Right lung (tissue), 10 donors: ENCODE results near the gene COL8A1. TPM values are rescaled to one million over a fixed set of nuclear protein-coding genes. Genes with fewer than 3 reads are reported as not detected.
A peak's percentile ranks its signal among the peaks of the same experiment; 100 is the strongest.
"Not testable (repeated sequence)": the region's sequence is repeated elsewhere in the genome, so short reads cannot be mapped to it uniquely, and the experiment has no call there.

Experiments used
- DNase-seq, 2 donors: peaks; one replicate each; pipeline ENCODE4 v3.0.0-alpha.2; 2013
- long read RNA-seq, 8 donors: transcript quantifications; one replicate each; lab custom pipeline, GENCODE V29; 2026
- polyA plus RNA-seq, 5 donors: library from polyadenylated mRNA; unstranded; fragments of 120-200 nt; gene quantifications; one replicate each; pipeline versions ENCODE4 v1.2.1 to v1.2.3, GENCODE V29; 2013; ENCODE audit warnings: inconsistent platforms in 1 of 5, low replicate concordance in 1 of 5; ENCODE audit not compliant: insufficient read length in 5 of 5, insufficient read depth in 1 of 5

Gene COL8A1
- 1 to 10 TPM; 1.4 to 3.4 (median 2.1) TPM for polyA plus RNA-seq
- long read RNA-seq, donor 1, partial matches to known transcripts, result 0 of 1 reads
- long read RNA-seq, donor 1, other reads (novel, unspliced or antisense), result 0 of 1 reads
- long read RNA-seq, donor 2, result 0 reads
- long read RNA-seq, donor 3, partial matches to known transcripts, result 0 of 1 reads
- long read RNA-seq, donor 3, other reads (novel, unspliced or antisense), result 0 of 1 reads
- long read RNA-seq, donor 4, result 0 reads
- long read RNA-seq, donor 5, partial matches to known transcripts, result 0 of 1 reads
- long read RNA-seq, donor 5, other reads (novel, unspliced or antisense), result 0 of 1 reads
- long read RNA-seq, donor 6, full-length matches to known transcripts, result 1 of 1 reads
- long read RNA-seq, donor 6, partial matches to known transcripts, result 0 of 1 reads
- long read RNA-seq, donor 6, other reads (novel, unspliced or antisense), result 0 of 1 reads
- long read RNA-seq, donor 7, partial matches to known transcripts, result 0 of 1 reads
- long read RNA-seq, donor 7, other reads (novel, unspliced or antisense), result 0 of 1 reads
- long read RNA-seq, donor 8, result 0 reads

DNA sequence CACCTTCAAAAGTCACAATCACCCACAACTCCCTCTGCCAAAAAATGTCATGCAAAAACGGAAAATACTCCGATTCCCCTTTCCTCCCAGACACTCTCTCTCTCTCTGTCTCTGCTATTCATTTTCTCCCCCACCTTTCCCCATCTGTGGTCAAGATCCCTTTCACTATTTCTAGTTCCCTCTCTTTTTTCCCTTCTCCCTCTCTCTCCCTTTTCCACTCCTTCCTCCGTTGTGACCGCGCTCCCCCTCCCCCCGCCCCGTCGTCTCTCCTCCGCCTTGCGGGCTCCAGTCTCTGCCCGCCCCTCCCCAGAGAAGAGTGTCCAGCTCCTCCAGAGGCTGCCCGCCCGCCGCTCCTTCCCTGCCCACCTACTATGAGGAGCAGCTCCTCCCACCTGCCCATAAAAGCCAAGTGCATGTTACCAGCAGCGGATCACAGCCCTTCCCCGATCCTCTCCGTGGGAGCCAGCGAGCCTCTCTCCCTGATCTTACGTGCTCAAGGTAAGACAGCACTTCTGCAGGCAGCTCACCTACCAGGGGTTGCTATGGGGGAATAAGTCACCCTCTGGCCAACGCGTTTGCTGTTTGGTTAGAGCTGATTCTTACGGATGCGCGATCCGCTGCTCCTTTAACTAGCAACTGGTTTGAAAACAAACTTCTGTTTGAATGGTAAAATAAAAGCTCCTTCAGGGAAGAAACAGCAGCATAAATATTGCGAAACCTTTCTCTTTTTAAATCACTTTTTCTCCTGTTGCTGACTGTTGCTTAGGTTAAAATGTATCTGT, at the start of gene COL8A1:
COL8A1 (plus strand) TSS at position 428 of the 782 bp plus-strand sequence. CDS start 152,089 bp downstream, outside the sequence.
- DNase-seq, result no peak

DNA sequence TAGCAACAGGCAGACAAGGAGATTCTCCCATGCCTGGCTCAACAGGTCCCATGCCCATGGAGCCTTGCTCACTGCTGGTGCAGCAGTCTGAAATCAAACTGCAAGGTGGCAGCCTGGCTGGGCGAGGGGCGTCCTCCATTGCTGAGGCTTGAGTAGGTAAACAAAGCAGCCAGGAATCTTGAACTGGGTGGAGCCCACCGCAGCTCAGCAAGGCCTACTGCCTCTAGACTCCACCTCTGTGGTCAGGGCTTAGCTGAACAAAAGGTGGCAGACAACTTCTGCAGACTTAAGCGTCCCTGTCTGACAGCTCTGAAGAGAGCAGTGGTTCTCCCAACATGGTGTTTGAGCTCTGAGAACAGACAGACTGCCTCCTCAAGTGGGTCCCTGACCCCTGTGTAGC, 49.2 kb upstream of the COL8A1 start:
- DNase-seq, result not testable (repeated sequence)

DNA sequence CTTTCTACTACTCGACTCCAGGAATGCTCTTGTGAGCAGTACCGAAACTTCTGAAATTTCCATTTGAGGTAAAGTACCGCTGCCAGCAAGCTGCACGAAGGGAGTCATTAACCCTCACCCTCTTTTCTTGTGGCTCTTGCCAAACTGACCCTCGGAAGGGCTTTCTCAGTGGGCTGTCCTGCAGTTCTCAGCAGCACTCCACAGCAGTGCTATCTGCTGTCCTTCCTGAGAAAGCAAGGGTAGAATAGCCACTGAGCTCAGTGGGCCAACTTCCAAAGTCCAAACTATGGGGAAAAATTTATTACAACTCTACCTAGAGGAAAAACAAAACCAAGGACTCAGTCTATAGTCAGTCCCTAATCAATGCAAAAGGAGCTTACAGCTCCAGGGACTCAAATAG, 38.5 kb upstream of the COL8A1 start:
- DNase-seq, result no peak

DNA sequence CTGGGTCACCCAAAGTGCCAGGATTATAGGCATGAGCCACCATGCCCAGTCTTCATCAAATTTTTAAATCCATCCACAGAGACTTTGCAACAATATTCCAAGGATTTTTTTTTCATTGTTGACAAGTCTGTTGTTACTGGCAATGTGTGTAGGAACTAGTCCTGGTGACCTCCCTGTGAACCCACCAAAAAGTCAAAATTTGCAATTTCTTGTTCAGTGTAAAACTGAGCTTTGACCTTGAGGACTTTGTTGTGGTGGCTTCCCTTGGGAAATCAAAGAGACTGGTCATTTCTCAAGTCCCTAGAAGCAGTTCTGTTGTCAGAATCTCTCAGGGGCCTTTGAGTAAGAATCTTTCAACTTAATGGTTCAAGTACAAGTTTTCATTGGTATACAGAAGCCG, 36.9 kb upstream of the COL8A1 start:
- DNase-seq, result no peak

DNA sequence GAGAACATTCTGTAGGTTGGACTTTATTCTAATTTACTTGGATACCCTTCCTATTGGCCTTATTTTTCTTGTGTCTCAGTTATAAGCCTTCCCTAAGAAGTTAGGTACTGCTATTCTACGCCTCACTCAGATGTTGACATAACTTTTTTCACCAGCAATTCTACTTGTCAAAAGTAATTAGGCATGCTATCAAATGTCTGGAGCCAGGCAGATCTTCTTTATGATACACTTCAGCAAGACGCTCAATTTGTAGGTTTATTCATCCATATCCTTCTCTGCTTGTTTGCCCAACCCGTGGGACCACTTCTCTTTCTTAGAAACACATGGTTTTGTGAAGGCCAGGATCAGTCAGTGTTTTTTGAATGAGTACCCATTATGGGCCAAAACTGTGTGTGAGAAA, 36.2 kb upstream of the COL8A1 start:
- no peak for DNase-seq

DNA sequence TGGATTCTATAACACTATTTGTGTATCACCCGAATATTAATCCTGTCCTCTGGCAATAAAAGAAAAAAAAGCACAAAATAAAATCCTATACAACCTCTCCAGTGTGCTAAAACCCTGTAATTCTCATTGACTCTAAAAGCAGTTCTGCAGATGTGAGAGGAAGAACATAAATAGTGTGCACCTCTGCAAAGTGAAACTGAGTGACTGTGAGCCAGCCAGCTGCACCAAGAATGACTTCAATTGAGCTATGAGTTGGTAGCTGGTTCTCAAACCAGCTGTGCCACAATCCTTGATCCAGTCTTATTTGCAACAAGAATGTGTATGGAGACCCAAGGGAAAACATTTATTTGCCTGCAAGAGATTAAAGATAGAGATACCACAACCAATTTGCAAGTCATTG, 31.2 kb upstream of the COL8A1 start:
- DNase-seq, result no peak

DNA sequence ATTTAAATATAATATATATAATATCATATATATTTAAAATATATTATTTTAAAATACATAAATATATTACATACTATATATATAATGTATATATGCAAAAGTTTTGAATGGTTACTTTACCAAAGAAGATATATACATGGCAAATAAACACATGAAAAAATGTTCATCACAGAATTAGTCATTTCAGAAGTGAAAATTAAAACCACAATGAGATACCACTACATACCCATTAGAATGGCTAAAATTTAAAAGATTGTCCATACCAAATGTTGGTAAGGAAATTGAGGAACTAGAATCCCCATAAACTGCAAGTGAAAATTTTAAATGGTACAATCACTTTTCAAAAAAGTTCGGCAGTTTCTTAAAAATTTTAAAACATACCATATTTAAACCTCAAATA, 23.6 kb upstream of the COL8A1 start:
- DNase-seq, result no peak

DNA sequence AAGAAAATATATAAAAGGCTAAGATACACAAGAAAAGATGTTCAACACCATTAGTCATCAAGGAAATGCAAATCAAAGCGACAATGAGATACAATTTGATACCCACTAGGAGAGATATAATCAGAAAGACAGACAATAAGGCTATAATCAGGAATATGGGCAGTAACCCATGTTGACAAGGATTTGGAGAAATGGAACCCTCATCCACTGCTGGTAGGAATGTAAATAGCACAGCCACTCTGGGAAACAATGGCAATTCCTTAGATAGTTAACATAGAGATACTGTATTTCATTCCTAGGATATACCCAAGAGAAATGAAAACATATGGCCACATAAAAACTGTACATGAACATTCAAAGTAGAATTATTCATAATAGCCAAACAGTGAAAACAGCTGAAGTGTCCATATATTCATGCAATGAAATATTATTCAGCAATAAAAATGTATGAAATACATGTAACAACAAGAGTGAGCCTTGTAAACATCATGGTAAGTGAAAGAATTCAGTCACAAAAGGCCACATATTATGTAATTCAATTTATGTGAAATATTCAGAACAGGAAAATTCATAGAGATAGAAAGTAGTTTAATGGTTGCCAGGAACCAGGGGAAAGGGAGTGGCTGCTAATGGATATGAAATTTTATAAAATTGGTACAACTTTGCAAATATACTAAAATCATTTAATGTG, 18.2 kb upstream of the COL8A1 start:
- DNase-seq, result no peak

DNA sequence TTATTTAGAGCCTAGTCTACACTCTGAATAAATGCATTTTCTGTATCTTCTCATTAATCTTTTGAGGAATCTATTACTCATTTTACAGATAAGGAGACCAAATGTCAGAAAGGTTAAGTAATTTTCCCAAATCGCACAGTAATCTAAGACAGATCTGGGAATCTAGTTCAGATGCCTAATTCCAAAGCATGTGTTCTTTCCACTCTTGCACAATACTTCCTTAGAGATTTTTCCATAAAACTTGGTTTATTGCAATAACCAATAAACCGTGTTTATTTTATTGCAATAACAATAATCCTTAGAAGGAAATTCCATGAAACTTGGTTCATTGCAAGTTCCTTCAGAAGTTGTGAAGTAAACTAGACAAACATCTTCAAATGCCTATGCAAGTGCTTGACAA, 17.4 kb upstream of the COL8A1 start:
- DNase-seq, result no peak

DNA sequence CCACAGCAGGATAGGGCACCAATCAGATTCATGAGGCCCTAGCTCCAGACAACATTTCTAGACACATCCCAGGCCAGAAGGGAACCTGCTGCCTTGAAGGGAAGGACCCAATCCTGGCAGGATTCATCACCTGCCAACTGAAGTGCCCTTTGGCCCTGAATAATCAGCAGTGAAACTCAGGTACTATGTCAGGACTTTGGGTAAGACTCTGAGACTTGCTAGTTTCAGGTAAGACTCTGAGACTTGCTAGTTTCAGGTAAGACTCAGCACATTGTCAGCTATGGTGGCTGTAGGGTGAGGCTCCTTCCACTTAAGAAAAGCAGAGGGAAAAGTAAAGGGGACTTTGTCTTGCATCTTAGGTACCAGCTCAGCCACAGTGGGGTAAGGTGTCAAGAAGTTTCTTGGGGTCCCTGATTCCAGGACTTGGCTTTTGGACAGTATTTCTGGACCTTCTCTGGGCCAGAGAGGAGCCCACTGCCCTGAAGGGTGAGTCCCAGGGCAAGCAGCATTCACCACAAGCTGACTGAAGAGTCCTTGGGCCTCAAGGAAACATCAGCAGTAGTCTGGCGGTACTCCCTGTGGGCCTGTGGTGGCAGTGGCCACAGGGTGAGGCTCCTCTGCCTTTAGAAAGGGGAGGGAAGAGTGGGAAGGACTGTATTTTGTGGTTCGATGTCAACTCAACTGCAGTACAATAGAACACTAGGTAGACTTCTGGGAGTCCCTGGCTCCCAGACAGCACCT, 13.7 kb upstream of the COL8A1 start:
- no peak for DNase-seq

DNA sequence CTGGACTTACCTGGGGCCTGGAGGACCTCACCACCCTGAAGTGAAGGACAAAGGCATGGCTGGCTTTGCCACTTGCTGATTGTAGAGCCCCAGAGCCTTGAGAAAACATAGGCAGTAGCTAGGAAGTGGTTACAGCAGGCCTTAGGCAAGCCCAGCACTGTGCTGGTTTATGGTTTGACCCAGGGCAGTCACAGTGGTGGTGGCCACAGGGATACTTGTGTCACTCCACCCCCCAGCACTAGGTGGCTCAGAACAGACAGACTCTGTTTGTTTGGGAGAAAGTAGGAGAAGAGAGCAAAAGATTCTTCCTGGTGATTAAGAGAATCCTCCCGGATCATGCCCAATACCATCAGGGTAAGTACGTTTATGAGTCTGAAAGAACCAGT, 13.2 kb upstream of the COL8A1 start:
- no peak for DNase-seq

DNA sequence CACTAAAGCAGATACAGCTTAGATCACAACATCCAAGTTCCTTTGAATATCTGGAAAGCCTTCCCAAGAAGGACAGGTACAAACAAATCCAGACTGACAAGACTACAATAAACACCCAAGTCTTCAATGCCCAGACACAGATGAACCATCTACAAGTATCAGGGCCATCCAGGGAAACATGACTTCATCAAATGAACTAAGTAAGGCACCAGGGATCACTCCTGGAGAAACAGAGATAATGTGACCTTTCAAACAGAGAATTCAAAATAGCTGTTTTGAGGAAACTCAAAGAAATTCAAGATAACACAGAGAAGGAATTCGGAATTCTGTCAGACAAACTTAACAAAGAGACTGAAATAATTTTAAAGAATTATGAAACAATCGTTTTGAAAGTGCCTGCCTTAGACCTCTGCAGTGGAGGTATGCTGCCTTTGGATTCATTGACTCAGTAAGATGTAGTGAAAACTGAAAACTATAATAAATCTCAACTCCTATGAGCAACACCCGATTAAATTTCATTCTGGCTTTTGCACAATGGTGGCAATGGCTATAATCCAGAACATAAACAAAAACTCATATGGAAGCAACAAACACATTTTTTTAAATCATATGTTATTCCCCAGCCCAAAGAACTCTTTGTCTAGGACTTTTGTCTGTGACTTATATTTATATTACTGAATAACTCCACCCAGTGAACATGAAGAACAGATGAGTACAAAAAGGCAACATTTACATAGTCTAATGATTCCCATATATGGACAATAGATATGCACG, 12.6 kb upstream of the COL8A1 start:
- peak in 1 of 2 donors; percentile 30 for DNase-seq

DNA sequence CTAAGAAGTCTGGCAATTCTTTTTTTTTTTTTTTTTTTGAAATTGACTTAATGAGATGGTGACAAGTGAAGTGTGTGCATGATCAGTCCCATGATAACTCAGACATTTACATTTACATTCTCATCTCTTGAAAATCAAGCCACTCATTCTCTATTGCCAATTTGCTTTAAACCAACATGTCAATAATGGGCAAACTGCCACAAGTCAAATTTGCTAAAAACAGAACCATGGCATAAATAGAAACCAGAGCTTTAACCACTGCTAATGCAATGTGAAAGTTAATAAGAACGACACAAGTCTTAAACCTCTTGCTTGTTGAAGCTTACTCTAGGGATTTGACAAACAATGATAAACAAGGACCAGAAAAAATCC, 12.0 kb upstream of the COL8A1 start:
- no peak for DNase-seq

DNA sequence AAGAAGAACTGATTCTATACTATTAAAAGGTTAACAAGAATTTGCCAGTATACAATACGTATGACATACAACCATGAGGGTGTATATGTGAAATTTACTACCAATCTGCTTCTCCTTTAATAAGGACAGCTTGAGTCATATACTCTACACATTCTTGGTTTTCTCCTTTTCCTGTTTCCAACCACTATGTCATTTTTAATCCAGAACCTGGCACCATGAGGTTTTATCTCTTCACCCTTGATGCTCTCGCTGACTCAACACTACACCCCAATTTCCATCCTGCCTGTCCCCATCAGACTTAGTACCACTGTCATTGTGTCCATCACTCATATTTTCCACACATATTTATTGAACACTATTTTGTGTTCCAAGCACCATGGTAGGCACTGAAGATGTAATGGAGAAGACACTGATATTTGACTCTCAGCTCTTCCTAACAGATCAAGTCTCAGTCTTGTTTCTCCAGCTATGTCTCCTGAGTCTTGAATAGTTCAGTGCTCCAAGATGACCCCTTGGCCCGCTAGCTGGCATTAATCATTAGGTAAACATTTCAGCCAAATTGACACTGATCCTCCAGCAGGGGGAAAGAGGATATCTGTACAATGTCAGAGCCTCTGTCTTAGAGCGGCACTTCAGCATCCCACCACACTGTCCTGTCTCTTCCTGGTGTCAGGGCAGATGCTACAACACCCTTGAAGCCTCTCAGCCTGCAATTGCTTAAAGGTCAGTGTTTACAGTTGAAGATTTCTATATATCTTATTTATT, 11.2 kb upstream of the COL8A1 start:
- no peak for DNase-seq

DNA sequence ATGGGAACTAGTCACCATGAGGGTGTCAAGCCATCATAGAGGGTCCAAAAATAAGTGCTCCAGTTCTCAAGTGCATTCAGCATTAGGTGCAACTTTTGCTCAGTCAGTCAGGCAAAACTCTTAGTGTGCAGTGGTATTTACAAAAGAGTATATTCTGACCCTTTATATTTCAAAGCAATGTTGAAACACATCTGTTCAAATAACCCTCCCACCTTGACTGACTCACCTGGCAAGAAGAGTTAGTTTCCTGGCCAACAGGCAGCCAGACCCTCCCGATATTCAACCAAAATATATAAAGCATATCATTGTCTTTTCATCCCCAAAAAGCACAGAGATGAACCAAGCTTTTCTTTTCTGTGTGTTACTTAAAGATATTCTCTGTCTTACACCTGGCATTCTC, 7.6 kb upstream of the COL8A1 start:
- DNase-seq, result no peak

DNA sequence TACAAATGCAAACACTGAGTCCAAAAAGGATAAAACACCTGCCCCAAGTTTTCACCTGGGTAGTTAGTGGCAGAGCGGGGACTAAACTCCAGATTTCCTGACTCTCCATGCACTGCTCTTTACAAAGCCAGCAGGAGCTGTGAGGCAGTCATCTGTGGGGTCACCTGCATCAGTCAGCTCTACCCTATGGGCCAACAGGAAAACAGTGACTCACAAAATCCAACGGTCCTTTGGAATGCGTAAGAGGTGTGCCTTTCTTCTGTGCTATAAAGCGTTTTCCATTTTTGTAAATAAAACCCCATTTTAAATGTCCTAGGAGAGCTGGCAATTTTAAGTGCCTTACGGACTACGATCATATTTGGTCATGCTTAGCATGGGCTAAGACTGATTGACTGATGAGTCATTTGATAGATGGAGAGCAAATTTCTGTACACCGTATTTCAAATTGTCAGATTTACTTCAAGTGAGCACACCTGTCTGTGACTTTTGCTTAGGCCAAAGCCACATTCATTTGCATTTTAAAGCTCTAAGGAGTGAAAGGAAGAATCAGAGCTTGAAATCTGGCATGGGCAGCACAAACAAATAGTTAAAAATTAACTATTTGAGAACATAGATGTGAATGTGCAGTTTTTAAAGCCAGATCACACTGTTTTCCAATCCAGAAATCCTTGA, 4.4 kb upstream of the COL8A1 start:
- DNase-seq, result no peak

DNA sequence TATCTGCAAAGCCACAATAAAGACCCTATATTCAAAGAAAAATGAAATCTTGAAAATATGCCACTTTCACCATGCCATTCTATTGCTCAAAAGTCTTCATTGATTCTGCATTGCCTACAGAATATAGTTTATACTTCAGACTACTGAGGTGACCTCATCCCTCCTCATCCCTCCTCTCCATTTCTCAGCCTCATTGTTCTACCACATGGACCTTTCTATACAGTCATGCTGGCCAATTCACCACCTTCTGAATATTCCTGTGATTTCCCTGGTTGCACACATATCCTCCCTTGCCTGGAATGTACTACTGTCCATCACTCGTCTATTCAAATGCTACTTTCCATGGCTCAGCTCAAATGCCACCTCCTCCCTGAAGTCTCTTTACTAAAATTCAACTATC, 3.5 kb upstream of the COL8A1 start:
- no peak for DNase-seq

DNA sequence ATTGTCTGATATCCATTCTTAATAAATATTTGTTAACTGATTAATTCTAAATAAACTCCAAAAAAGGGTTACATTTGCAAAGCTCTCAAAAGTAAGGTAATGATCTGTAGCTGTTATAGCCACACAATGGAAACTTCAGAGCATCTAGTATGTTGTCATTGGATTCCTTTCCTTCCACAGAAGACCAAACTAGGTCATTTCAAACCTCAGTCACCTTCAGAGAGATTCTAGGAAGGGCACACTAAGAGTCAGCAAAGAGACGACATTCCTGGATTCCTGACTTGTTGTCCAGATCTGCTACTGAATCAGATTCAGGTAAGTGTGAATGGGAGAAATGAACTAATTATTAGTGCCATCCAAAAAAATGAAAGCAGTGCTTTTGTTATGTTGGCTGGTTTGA, 3.0 kb upstream of the COL8A1 start:
- DNase-seq, result no peak

DNA sequence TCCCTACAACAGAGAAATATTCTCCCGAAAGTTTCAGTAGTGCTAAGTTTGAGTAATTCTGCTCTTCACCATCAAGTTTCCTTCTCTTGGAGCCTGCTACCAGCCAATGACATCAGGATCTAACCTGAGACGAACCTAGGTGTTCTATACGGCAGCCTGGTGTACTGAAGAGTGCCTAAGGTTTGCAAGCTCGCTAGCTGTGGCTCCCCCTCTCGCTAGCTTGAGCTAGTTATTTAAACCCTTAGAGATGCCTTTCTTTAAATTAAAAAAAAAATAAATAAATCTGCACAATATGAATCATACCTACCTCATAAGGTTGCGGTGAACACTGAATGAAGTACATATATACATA, 1.4 kb upstream of the COL8A1 start:
- no peak for DNase-seq
